HG02623 (cell line): ENCODE results near the gene CD22.

ENCODE experiments used
- ATAC-seq: cut with Tn5 transposase; IDR thresholded peaks from one replicate; pipeline ENCODE4 v1.9.1; 2021; ENCODE audit warnings: moderate library complexity; ENCODE audit not compliant: unreplicated experiment

The CD22 gene

GRCh38 chr19:35295792-35296462, 33.1 kb upstream of the CD22 start:
- ATAC-seq: no peak

DNA sequence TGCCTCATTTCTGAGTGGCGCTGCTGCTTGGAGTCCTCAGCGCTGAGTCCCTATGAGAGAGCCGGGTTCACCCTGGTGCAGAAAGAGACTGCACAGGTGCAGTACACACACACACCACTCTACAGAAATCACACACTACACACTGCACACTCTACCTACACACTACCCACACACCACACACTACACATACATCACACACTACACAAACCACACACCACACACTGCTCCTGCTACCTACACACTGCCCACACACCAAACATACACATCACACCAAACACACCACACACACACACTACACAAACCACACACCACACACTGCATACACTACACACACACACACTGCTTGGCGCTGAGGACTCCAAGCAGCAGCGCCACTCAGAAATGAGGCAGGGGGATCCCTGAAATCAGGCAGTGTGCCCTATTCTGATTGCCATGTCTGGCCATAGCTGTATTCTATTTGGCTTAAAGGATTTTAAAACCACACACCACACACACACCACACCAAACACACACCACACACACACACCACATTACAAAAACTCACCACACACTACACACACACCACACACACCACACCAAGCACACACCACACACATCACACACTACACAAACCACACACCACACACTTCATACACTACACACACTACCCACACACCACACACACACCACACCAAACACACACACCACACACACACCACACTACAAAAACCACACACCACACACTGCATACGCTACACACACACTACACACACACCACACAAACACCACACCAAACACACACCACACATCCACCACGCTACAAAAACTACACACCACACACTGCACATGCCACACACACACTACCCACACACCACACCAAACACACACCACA, 32.1 kb upstream of the CD22 start:
- no peak for ATAC-seq

GRCh38 chr19:35297515-35297848, 31.5 kb upstream of the CD22 start:
- no peak for ATAC-seq

- no peak for ATAC-seq
Measured at GRCh38 chr19:35297922-35298321, 31.1 kb upstream of the CD22 start.

GRCh38 chr19:35298561-35298972, 30.4 kb upstream of the CD22 start:
- no peak for ATAC-seq

- ATAC-seq: no peak
Measured at GRCh38 chr19:35299523-35300338, 29.3 kb upstream of the CD22 start.

DNA sequence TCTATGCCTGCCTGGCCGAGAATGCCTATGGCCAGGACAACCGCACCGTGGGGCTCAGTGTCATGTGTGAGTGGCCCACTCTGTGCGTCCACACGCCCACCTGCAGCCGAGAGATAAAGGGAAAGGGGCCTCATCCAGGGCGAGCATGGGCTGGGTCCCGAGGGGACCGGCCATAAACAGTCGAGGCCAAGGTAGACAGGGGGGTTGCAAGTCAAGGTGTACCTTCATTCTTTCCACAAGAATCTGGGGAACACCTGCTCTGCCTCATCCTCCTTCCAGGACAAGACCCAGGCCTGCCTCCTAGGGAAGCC, 28.7 kb upstream of the CD22 start:
- no peak for ATAC-seq

- no peak for ATAC-seq
Measured at GRCh38 chr19:35301961-35302360, 27.0 kb upstream of the CD22 start.

DNA sequence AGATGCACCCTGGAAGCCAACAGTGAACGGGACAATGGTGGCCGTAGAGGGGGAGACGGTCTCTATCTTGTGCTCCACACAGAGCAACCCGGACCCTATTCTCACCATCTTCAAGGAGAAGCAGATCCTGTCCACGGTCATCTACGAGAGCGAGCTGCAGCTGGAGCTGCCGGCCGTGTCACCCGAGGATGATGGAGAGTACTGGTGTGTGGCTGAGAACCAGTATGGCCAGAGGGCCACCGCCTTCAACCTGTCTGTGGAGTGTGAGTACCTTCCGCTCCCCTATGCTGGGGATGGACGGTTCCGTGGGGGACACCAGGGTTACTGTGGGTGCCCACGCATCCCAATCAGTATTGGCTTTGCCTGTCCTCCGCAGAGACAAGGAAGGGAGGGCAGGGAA, 26.5 kb upstream of the CD22 start:
- ATAC-seq: no peak

DNA sequence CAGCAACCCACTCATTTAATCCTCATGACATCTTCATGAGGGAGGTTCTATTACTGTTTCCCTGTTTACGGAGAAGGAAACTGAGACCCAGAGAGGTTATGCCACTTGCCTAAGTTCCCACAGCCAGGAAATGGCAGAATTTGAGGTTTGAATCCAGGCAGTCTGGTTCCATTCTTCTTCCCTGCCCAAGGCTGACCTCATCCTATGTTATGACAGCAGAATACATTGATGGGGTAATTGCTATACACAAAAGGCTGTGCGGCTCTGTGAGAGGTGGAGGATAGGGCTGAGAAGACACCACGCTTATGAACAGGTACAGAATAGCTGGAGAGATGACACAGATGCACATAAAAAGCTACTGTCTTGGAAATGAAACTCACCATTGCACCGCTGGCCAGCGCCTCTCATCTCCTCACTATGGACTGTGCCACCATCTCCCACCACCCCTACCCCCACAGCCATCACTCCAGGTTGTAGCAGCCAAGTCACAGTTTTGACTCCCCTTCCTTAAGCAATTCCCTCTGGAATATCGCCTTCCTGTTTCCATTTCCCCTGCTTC, 25.6 kb upstream of the CD22 start:
- no peak for ATAC-seq

DNA sequence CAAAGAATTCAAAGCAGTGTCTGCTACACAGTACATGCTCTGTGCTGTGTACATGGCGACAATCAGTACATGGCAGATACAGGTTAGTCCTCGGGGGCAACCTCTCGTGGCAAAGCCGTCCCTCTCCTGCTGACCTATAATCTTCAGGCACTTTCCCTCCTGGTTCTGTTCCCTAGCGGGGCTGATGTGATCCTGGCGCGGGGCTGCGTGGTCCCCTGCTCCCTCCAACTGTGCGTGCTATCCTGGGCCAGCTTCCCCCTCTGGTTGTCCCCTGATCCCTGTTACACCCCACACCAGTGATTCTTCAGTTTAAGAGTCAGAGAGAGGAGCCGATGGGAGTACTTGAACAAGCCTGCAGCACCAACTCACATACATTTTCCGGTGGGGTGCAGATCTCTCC, 25.0 kb upstream of the CD22 start:
- no peak for ATAC-seq

DNA sequence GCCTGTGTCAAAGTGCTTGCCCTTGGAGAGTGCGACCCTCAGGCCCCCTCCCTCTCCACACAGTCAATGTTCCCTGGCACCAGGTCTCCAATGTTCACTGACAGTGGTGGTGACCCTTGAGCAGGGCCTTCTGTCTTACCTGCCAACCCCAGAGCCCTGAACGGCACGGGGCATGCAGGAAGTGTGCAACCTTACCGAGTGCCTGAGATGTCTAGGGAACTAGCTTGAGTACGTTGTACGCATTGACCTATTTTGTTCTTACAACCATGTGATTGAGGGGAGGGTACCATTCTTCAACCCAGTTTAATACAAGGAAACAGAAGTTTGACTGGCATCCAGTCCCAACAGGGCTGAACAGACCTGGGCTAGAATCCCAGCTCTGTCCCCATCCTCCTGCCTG, 23.8 kb upstream of the CD22 start:
- no peak for ATAC-seq

GRCh38 chr19:35306473-35307246, 22.3 kb upstream of the CD22 start:
- no peak for ATAC-seq

DNA sequence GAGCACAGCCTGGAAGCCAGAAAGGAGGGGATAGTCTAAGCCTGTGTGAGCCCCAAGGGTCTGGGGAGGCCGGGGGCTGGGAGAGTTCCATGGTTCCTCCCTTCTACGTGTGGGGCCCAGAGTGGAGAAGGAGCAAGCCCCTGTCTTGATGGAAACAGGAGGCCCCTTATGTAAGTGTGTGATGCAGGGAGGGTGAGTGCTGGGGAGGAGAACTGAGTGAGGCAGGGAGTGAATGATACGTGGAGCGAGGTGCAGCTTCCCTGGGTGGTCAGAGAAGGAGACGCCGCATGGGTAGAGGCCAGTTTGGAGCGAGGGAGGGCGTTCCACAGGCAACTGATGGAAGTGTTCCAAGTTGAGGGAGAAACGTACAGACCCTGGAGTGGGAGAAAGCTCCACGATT, 21.1 kb upstream of the CD22 start:
- no peak for ATAC-seq

GRCh38 chr19:35308910-35309309, 20.1 kb upstream of the CD22 start:
- no peak for ATAC-seq

- ATAC-seq: no peak
Measured at GRCh38 chr19:35309481-35310279, 19.3 kb upstream of the CD22 start.

- ATAC-seq: no peak
Measured at GRCh38 chr19:35310331-35310730, 18.7 kb upstream of the CD22 start.

DNA sequence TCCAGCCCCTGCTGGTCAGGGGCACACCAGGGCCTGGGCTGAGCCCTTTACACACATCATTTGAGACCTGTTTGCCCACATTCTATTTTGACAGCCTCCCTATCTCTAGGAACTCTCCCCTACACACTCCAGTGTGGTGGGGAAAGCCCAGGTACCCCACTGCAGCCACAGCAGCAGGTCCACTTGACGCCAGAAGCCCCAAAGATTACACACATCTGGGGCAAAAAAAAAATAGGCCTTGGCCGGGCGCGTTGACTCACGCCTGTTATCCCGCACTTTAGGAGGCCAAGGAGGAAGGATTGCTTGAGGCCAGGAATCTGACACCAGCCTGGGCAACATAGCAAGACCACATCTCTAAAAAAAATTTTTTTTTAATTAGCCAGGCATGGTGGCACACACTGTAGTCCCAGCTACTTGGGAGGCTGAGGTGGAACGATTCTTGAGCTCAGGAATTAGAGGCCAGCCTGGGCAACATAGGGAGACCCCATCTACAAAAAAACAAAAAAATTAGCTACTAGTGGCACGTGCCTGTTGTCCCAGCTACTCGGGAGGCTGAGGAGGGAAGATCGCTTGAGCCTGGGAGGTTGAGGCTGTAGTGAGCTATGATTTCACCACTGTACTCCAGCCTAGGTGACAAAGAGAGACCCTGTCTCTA, 18.0 kb upstream of the CD22 start:
- no peak for ATAC-seq

DNA sequence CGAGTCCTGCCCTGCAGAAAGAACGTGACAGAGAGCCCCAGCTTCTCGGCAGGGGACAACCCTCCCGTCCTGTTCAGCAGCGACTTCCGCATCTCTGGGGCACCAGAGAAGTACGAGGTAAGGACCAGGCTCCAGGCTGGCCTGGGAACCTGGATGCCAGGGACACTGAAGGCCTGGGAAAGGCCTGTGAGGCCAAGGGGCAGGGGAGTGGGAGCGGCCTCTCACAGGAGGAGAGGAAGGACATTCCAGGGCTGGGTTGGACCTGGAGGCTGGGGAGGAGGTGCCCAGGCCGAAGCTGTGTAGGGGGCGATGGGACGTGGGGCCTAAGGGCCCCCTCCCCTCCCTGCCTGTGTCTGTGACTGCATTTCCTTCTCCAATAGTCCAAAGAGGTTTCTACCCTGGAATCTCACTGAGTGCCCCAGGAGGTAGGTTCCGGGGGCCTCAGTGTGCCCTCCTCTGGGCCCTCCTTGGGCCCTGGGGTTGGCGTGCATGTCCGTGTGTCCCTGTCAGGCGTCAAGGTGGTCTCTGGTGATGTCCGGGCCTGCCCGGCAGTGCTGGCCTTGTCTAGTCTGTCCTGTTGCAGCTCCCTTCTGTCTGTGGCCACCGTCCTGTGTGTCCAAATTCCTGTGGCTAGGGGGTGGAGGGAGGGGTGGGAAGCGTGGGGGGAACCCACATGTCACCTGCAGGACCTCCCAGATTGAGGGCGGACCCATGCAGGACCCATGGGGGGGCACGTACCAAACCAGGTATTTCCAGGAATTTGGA, 16.9 kb upstream of the CD22 start:
- no peak for ATAC-seq
